ENCODE data around the gene TCL1B.

TCL1B gene

GRCh38 chr14:95667249-95667693 is 19.0 kb upstream of the TCL1B start:
- H3K4me1 ChIP-seq (ENCODE audit: control insufficient read depth in 1 of 2, insufficient read depth in 2 of 2, low read length in 2 of 2), result peaks cover 13 to 17% of the 10 kb centered on the region in 2 experiments
- H3K9me3 ChIP-seq (ENCODE audit: insufficient read depth, low read depth, low read length), result no peaks in the 10 kb centered on the region
- H2BK12ac ChIP-seq (ENCODE audit: low read length), result peak overlapping the region; percentile 51
- peak overlapping the region; percentile 50 for H4K8ac ChIP-seq (ENCODE audit: low read depth, low read length)
- H2AK5ac ChIP-seq (ENCODE audit: low read length), result peak overlapping the region; percentile 18
- no peak overlapping the region for H3K4me3 ChIP-seq (ENCODE audit: low read depth, low read length)
- H3K79me2 ChIP-seq (ENCODE audit: control insufficient read depth, insufficient read depth, low read length, poor library complexity), result peaks cover 2% of the 10 kb centered on the region
- peak overlapping the region; percentile 24 for H2BK120ac ChIP-seq (ENCODE audit: insufficient read depth, low read length, poor library complexity)
- no peak for DNase-seq
- no peak overlapping the region for H3K9ac ChIP-seq (ENCODE audit: low read length)
- H3K27ac ChIP-seq (ENCODE audit: low read depth, low read length), result no peak overlapping the region
- no peak overlapping the region for H3K4ac ChIP-seq (ENCODE audit: low read depth, low read length)
- no peaks in the 10 kb centered on the region for H3K36me3 ChIP-seq (ENCODE audit: control insufficient read depth in 1 of 2, insufficient read depth in 2 of 2, low read length in 2 of 2)
- WGBS (ENCODE audit: extremely low coverage, insufficient coverage, insufficient read length), result no CpG with 5 or more reads among the region's 3 CpGs
- no peak overlapping the region for H3K4me2 ChIP-seq (ENCODE audit: low read length)
- H2AFZ ChIP-seq (ENCODE audit: insufficient read depth, low read length, poor library complexity), result no peak overlapping the region
- H2BK5ac ChIP-seq (ENCODE audit: low read depth, low read length, poor library complexity), result no peak overlapping the region
- H4K91ac ChIP-seq (ENCODE audit: low read depth, low read length), result peak overlapping the region; percentile 64
- H3K27me3 ChIP-seq (ENCODE audit: insufficient read depth, low read length), result no peaks in the 10 kb centered on the region
- H4K12ac ChIP-seq (ENCODE audit: low read depth, low read length), result no peak overlapping the region
- peaks cover 8% of the 10 kb centered on the region for H3K79me1 ChIP-seq (ENCODE audit: low read length)
- no peak overlapping the region for H3K23ac ChIP-seq (ENCODE audit: low read length)
- H3K14ac ChIP-seq (ENCODE audit: low read length), result peak overlapping the region; percentile 43
- H3K18ac ChIP-seq (ENCODE audit: low read length), result no peak overlapping the region

- H4K12ac ChIP-seq (ENCODE audit: low read depth, low read length), result no peak overlapping the region
- no peaks in the 10 kb centered on the region for H3K36me3 ChIP-seq (ENCODE audit: control insufficient read depth in 1 of 2, insufficient read depth in 2 of 2, low read length in 2 of 2)
- no peak overlapping the region for H3K9ac ChIP-seq (ENCODE audit: low read length)
- H3K27ac ChIP-seq (ENCODE audit: low read depth, low read length), result no peak overlapping the region
- no peaks in the 10 kb centered on the region for H3K27me3 ChIP-seq (ENCODE audit: insufficient read depth, low read length)
- peak overlapping the region; percentile 20 for H4K91ac ChIP-seq (ENCODE audit: low read depth, low read length)
- DNase-seq, result no peak
- H2AFZ ChIP-seq (ENCODE audit: insufficient read depth, low read length, poor library complexity), result no peak overlapping the region
- H3K14ac ChIP-seq (ENCODE audit: low read length), result no peak overlapping the region
- peaks cover 7% of the 10 kb centered on the region for H3K79me1 ChIP-seq (ENCODE audit: low read length)
- no peak overlapping the region for H3K23ac ChIP-seq (ENCODE audit: low read length)
- no peak overlapping the region for H4K8ac ChIP-seq (ENCODE audit: low read depth, low read length)
- no peak overlapping the region for H3K4me3 ChIP-seq (ENCODE audit: low read depth, low read length)
- H2BK120ac ChIP-seq (ENCODE audit: insufficient read depth, low read length, poor library complexity), result no peak overlapping the region
- no peak overlapping the region for H2AK5ac ChIP-seq (ENCODE audit: low read length)
- WGBS (ENCODE audit: extremely low coverage, insufficient coverage, insufficient read length), result no CpG with 5 or more reads among the region's 10 CpGs
- H2BK12ac ChIP-seq (ENCODE audit: low read length), result no peak overlapping the region
- H2BK5ac ChIP-seq (ENCODE audit: low read depth, low read length, poor library complexity), result no peak overlapping the region
- no peak overlapping the region for H3K4ac ChIP-seq (ENCODE audit: low read depth, low read length)
- no peak overlapping the region for H3K4me2 ChIP-seq (ENCODE audit: low read length)
- H3K79me2 ChIP-seq (ENCODE audit: control insufficient read depth, insufficient read depth, low read length, poor library complexity), result peaks cover under 1% of the 10 kb centered on the region
- no peak overlapping the region for H3K18ac ChIP-seq (ENCODE audit: low read length)
- peaks cover 11 to 16% of the 10 kb centered on the region in 2 experiments for H3K4me1 ChIP-seq (ENCODE audit: control insufficient read depth in 1 of 2, insufficient read depth in 2 of 2, low read length in 2 of 2)
- no peaks in the 10 kb centered on the region for H3K9me3 ChIP-seq (ENCODE audit: insufficient read depth, low read depth, low read length)
These were observed 17.9 kb upstream of the TCL1B start for GRCh38 chr14:95668235-95668772.

GRCh38 chr14:95674613-95675012 is 11.6 kb upstream of the TCL1B start:
- Histone ChIP-seq H2BK5ac (ENCODE audit: low read depth, low read length, poor library complexity) (no peak overlapping the region), H4K8ac (ENCODE audit: low read depth, low read length) (no peak overlapping the region), H3K79me2 (ENCODE audit: control insufficient read depth, insufficient read depth, low read length, poor library complexity) (no peaks in the 10 kb centered on the region), H3K36me3 (ENCODE audit: control insufficient read depth in 1 of 2, insufficient read depth in 2 of 2, low read length in 2 of 2) (no peaks in the 10 kb centered on the region), H3K27ac (ENCODE audit: low read depth, low read length) (no peak overlapping the region), H2BK120ac (ENCODE audit: insufficient read depth, low read length, poor library complexity) (no peak overlapping the region), H3K27me3 (ENCODE audit: insufficient read depth, low read length) (no peaks in the 10 kb centered on the region), H3K4me1 (ENCODE audit: control insufficient read depth in 1 of 2, insufficient read depth in 2 of 2, low read length in 2 of 2) (no peaks in the 10 kb centered on the region), H3K9ac (ENCODE audit: low read length) (no peak overlapping the region), H3K9me3 (ENCODE audit: insufficient read depth, low read depth, low read length) (peaks cover 4% of the 10 kb centered on the region), H3K4ac (ENCODE audit: low read depth, low read length) (no peak overlapping the region), H2AFZ (ENCODE audit: insufficient read depth, low read length, poor library complexity) (no peak overlapping the region), H3K18ac (ENCODE audit: low read length) (no peak overlapping the region), H3K4me2 (ENCODE audit: low read length) (no peak overlapping the region), H3K23ac (ENCODE audit: low read length) (no peak overlapping the region), H3K4me3 (ENCODE audit: low read depth, low read length) (no peak overlapping the region), H4K12ac (ENCODE audit: low read depth, low read length) (no peak overlapping the region), H2BK12ac (ENCODE audit: low read length) (no peak overlapping the region), H3K79me1 (ENCODE audit: low read length) (no peaks in the 10 kb centered on the region), H4K91ac (ENCODE audit: low read depth, low read length) (no peak overlapping the region), H3K14ac (ENCODE audit: low read length) (no peak overlapping the region), H2AK5ac (ENCODE audit: low read length) (no peak overlapping the region)
- no CpG with 5 or more reads among the region's 4 CpGs for WGBS (ENCODE audit: extremely low coverage, insufficient coverage, insufficient read length)
- DNase-seq, result no peak

GRCh38 chr14:95675486-95675885 is 10.7 kb upstream of the TCL1B start:
- H2AFZ ChIP-seq (ENCODE audit: insufficient read depth, low read length, poor library complexity), result no peak overlapping the region
- H3K9me3 ChIP-seq (ENCODE audit: insufficient read depth, low read depth, low read length), result peaks cover 4% of the 10 kb centered on the region
- no peak overlapping the region for H3K14ac ChIP-seq (ENCODE audit: low read length)
- H4K12ac ChIP-seq (ENCODE audit: low read depth, low read length), result no peak overlapping the region
- H3K23ac ChIP-seq (ENCODE audit: low read length), result no peak overlapping the region
- H2BK120ac ChIP-seq (ENCODE audit: insufficient read depth, low read length, poor library complexity), result no peak overlapping the region
- H2AK5ac ChIP-seq (ENCODE audit: low read length), result no peak overlapping the region
- no peak overlapping the region for H3K4me3 ChIP-seq (ENCODE audit: low read depth, low read length)
- H3K18ac ChIP-seq (ENCODE audit: low read length), result no peak overlapping the region
- H4K91ac ChIP-seq (ENCODE audit: low read depth, low read length), result no peak overlapping the region
- no CpG with 5 or more reads among the region's 4 CpGs for WGBS (ENCODE audit: extremely low coverage, insufficient coverage, insufficient read length)
- no peaks in the 10 kb centered on the region for H3K79me1 ChIP-seq (ENCODE audit: low read length)
- no peak overlapping the region for H2BK5ac ChIP-seq (ENCODE audit: low read depth, low read length, poor library complexity)
- no peaks in the 10 kb centered on the region for H3K36me3 ChIP-seq (ENCODE audit: control insufficient read depth in 1 of 2, insufficient read depth in 2 of 2, low read length in 2 of 2)
- no peak for DNase-seq
- H3K79me2 ChIP-seq (ENCODE audit: control insufficient read depth, insufficient read depth, low read length, poor library complexity), result no peaks in the 10 kb centered on the region
- no peak overlapping the region for H3K27ac ChIP-seq (ENCODE audit: low read depth, low read length)
- no peaks in the 10 kb centered on the region for H3K27me3 ChIP-seq (ENCODE audit: insufficient read depth, low read length)
- H4K8ac ChIP-seq (ENCODE audit: low read depth, low read length), result no peak overlapping the region
- no peak overlapping the region for H3K9ac ChIP-seq (ENCODE audit: low read length)
- peaks cover 0 to 2% of the 10 kb centered on the region in 2 experiments for H3K4me1 ChIP-seq (ENCODE audit: control insufficient read depth in 1 of 2, insufficient read depth in 2 of 2, low read length in 2 of 2)
- H3K4ac ChIP-seq (ENCODE audit: low read depth, low read length), result no peak overlapping the region
- H3K4me2 ChIP-seq (ENCODE audit: low read length), result no peak overlapping the region
- H2BK12ac ChIP-seq (ENCODE audit: low read length), result no peak overlapping the region
